ENCODE measurements around the gene ZWILCH.

The ZWILCH gene

DNA sequence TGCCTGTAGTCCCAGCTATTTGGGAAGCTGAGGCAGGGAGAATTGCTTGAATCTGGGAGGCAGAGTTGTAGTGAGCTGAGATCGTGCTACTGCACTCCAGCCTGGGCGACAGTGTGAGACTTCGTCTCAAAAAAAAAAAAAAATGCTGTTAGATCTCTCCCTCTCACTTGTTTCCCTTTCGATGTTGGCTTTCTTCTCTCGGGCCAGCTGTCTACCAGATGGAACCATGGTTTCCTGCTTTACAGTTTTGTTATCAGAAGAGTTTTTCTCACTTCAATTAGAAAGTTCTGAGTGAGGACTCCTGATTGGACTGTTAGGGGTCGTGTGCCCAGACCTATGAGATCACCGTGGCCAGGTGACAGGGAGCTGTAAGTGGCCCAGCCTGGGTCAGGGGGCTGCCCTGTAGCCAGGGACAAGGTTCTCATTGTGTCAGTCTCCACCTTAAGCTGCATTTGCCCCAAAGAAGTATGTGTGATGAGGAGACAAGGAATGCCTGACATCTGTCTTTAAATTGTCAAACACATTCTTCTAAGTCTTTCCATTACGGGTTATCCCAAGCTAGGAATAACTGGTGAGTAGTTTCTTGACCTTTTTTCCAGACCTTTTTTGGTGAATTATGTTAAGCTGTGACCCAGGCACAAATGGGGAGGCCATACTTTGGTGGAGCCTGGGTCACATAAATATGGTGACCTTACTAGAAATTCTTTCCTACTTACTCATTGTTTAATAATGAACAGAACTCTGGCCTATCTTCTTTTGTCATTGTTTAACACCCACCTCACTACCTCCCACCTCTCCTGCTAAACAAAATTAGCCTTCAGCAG lies 32.7 kb upstream of the ZWILCH start:
- CTCF ChIA-PET: interaction anchor here (0.7 to 9.9 kb wide), 8 partner anchors 19 to 555 kb away, joined by 3 to 63 read pairs (median 5); partner anchors contain the start of genes MAP2K1 and SNAPC5
- peak; percentile 81 for DNase-seq (ENCODE audit: extremely low spot score)
- POLR2A ChIA-PET: interaction anchor here (0.5 to 1.8 kb wide), 7 partner anchors 10 to 1893 kb away, joined by 3 to 8 read pairs (median 5); partner anchors contain the start of gene SNAPC5
- TF ChIP-seq, protein P1, sequence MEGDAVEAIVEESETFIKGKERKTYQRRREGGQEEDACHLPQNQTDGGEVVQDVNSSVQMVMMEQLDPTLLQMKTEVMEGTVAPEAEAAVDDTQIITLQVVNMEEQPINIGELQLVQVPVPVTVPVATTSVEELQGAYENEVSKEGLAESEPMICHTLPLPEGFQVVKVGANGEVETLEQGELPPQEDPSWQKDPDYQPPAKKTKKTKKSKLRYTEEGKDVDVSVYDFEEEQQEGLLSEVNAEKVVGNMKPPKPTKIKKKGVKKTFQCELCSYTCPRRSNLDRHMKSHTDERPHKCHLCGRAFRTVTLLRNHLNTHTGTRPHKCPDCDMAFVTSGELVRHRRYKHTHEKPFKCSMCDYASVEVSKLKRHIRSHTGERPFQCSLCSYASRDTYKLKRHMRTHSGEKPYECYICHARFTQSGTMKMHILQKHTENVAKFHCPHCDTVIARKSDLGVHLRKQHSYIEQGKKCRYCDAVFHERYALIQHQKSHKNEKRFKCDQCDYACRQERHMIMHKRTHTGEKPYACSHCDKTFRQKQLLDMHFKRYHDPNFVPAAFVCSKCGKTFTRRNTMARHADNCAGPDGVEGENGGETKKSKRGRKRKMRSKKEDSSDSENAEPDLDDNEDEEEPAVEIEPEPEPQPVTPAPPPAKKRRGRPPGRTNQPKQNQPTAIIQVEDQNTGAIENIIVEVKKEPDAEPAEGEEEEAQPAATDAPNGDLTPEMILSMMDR (IDR thresholded peaks at IDR 0.05; ENCODE audit: control extremely low read depth, extremely low read depth, low read depth, missing control alignments): no peak

DNA sequence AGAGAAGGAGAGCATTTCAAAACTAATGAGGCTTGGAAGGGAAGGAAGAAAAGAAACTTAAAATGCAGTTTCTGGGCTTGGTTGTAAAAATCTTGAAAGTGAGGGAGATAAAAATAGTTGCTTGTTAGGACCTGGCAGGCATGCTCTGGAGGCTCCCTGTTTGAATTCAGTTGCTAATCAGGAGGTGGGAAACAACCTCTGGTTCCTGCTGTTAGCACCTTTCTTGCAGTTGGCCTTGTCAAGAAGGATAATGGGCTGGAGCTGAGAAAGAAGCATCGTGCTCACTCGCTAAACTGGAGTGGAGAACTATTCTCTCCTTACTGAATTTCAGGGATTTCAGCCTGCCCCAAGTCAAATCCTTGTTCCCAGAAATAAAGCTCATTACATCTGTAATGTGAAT lies 31.0 kb upstream of the ZWILCH start:
- no peak for DNase-seq (ENCODE audit: extremely low spot score)
- TF ChIP-seq, protein P1 (IDR thresholded peaks at IDR 0.05; ENCODE audit: control extremely low read depth, extremely low read depth, low read depth, missing control alignments): no peak
- CTCF ChIA-PET: interaction anchor here (1.1 to 9.9 kb wide), 6 partner anchors 8 to 88 kb away, joined by 3 to 63 read pairs (median 3); partner anchors contain the start of genes RPL4, SNAPC5 and ZWILCH
- POLR2A ChIA-PET: no interaction called here

GRCh38 chr15:66474963-66475362 lies 30.2 kb upstream of the ZWILCH start:
- CTCF ChIA-PET: interaction anchor here (1.0 to 9.9 kb wide), 7 partner anchors 9 to 32 kb away, joined by 3 to 63 read pairs (median 3); partner anchors contain the start of genes RPL4, SNAPC5 and ZWILCH
- POLR2A ChIA-PET: interaction anchor here (0.8 kb wide), 1 partner anchor 71 kb away, joined by 4 read pairs; no protein-coding TSS in a partner anchor
- DNase-seq (ENCODE audit: extremely low spot score): no peak
- TF ChIP-seq, protein P1 (IDR thresholded peaks at IDR 0.05; ENCODE audit: control extremely low read depth, extremely low read depth, low read depth, missing control alignments): no peak

- POLR2A ChIA-PET: interaction anchor here (0.5 to 0.8 kb wide), 2 partner anchors 73 to 1291 kb away, joined by 3 read pairs; partner anchors contain the start of gene CLPX
- CTCF ChIA-PET: interaction anchor here (9.9 kb wide), 1 partner anchor 21 kb away, joined by 63 read pairs; the partner anchor contains the start of gene SNAPC5
These were observed 28.6 kb upstream of the ZWILCH start for GRCh38 chr15:66476535-66476934.

DNA sequence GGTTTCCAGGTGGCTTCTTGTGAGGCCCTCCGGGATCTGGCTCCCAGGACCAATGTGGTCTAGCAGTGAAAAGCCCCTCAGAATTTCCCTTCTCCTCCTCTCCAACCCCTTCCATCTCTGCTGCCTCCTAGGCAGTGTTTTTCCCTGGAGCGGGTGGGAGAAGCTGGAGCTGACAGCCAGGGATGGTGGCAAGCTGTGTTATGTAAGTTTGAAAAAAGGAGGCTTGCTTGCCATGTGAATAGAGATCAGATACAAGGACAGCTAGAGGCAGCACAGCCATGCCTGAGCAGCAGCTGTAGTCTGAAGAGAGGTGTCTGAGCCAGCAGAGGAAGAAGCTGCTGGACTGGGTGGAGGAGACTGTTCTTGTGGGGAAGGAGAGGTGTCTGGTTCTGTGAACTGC lies 28.1 kb upstream of the ZWILCH start:
- TF ChIP-seq, protein P1 (IDR thresholded peaks at IDR 0.05; ENCODE audit: control extremely low read depth, extremely low read depth, low read depth, missing control alignments): no peak
- POLR2A ChIA-PET: interaction anchor here (0.5 to 0.8 kb wide), 2 partner anchors 74 to 1292 kb away, joined by 3 read pairs; partner anchors contain the start of gene CLPX

More at GRCh38 chr15:66476535-66476934, 28.6 kb upstream of the ZWILCH start:
- TF ChIP-seq, protein P1 (IDR thresholded peaks at IDR 0.05; ENCODE audit: control extremely low read depth, extremely low read depth, low read depth, missing control alignments): no peak
- DNase-seq (ENCODE audit: extremely low spot score): peak; percentile 41

DNA sequence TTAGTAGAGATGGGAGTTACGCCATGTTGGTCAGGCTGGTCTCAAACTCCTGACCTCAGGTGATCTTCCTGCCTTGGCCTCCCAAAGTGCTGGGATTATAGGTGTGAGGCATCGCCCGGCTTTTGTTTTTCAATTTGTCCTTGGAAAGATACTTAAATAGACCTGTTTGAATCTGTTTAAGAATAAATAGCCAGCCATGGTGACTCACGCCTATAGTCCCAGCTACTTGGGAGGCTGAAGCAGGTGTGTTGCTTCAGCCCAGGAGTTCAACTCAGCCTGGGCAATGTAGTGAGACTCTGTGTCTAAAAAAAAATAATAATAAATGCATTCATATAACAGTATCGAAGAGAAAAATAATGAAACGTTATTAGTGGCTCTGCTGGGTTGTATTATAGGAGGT lies 24.9 kb upstream of the ZWILCH start:
- CTCF ChIA-PET: no interaction called here
- POLR2A ChIA-PET: no interaction called here
- DNase-seq (ENCODE audit: extremely low spot score): no peak
- TF ChIP-seq, protein P1 (IDR thresholded peaks at IDR 0.05; ENCODE audit: control extremely low read depth, extremely low read depth, low read depth, missing control alignments): no peak

More for the DNA sequence above, 28.1 kb upstream of the ZWILCH start:
- no peak for DNase-seq (ENCODE audit: extremely low spot score)
- CTCF ChIA-PET: interaction anchor here (9.9 kb wide), 1 partner anchor 21 kb away, joined by 63 read pairs; the partner anchor contains the start of gene SNAPC5

All from GM10248 (cell line).